VCaP (cell line): ENCODE results near the gene NID1.
"Not testable (repeated sequence)": the region's sequence is repeated elsewhere in the genome, so short reads cannot be mapped to it uniquely, and the experiment has no call there.

Source experiments
- H3K27ac ChIP-seq: fragments of 450-650 bp; 2 replicates; pipeline ENCODE4 v1.5.1; 2017
- CTCF ChIP-seq: fragments of 450-650 bp; conservative IDR thresholded peaks from 2 replicates; pipeline ENCODE4 v1.5.1; 2017; ENCODE audit warnings: mild to moderate bottlenecking, moderate library complexity

NID1 gene

GRCh38 chr1:236082526-236082925 is 17.6 kb upstream of the NID1 start:
- H3K27ac ChIP-seq: no peak overlapping the region
- TF ChIP-seq CTCF: no peak

- H3K27ac ChIP-seq: no peak overlapping the region
- no peak for TF ChIP-seq CTCF
Observed at GRCh38 chr1:236081546-236082227, 16.8 kb upstream of the NID1 start.

GRCh38 chr1:236079703-236080102 is 14.8 kb upstream of the NID1 start:
- TF ChIP-seq CTCF: no peak
- no peak overlapping the region for H3K27ac ChIP-seq

GRCh38 chr1:236078993-236079392 is 14.1 kb upstream of the NID1 start:
- no peak for TF ChIP-seq CTCF
- no peak overlapping the region for H3K27ac ChIP-seq

- not testable (repeated sequence) for H3K27ac ChIP-seq
Observed at GRCh38 chr1:236078077-236078476, 13.2 kb upstream of the NID1 start.

GRCh38 chr1:236075848-236076247 is 11.0 kb upstream of the NID1 start:
- H3K27ac ChIP-seq: no peak overlapping the region
- no peak for TF ChIP-seq CTCF

- no peak overlapping the region for H3K27ac ChIP-seq
- no peak for TF ChIP-seq CTCF
Observed at GRCh38 chr1:236073307-236073897, 8.5 kb upstream of the NID1 start.

GRCh38 chr1:236072001-236072400 is 7.1 kb upstream of the NID1 start:
- no peak for TF ChIP-seq CTCF
- H3K27ac ChIP-seq: no peak overlapping the region
